Measurements from ENCODE around the gene DUS1L.

DNA sequence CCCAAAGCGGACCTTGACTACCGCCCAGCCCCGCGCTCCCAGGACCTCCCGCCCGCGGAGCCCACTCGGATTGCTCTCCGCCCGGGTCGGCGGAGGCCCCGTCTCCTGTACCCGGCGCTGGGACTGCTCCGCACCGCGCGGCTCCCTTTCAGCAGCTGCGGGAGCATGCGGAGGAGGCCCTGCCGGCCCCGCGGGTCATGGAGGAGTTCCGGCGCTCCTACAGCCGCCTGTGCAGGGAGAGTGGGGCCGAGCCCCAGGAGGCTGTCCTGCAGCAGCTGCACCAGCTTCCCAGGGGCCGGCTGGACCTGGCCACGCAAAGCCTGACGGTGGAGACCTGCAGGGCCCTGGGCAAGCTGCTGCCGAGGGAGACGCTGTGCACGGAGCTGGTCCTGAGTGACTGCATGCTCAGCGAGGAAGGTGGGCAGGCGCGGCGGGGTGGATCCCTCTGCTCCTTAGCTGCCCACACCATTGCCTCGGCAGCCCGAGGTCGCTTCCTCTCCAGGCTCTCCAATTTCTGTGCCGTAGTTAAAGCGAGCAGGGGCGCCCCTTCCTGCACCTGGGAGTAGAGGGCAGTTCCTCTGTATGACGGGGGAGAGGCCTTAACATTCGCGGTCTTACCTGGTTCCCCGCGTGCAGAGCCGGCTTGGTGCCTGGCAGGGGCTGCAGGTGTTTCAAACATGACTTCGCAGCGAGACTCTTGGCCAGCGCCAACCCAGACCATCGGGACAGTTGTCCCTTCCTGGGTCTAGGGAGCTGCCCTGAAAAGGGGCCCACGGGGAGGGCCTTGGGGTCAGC is 42.0 kb downstream of the DUS1L start:
- TF ChIP-seq, protein P1, sequence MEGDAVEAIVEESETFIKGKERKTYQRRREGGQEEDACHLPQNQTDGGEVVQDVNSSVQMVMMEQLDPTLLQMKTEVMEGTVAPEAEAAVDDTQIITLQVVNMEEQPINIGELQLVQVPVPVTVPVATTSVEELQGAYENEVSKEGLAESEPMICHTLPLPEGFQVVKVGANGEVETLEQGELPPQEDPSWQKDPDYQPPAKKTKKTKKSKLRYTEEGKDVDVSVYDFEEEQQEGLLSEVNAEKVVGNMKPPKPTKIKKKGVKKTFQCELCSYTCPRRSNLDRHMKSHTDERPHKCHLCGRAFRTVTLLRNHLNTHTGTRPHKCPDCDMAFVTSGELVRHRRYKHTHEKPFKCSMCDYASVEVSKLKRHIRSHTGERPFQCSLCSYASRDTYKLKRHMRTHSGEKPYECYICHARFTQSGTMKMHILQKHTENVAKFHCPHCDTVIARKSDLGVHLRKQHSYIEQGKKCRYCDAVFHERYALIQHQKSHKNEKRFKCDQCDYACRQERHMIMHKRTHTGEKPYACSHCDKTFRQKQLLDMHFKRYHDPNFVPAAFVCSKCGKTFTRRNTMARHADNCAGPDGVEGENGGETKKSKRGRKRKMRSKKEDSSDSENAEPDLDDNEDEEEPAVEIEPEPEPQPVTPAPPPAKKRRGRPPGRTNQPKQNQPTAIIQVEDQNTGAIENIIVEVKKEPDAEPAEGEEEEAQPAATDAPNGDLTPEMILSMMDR (IDR thresholded peaks at IDR 0.05; ENCODE audit: low read depth, low read length): no peak
- TF ChIP-seq EZH2phosphoT487 (IDR thresholded peaks at IDR 0.05; ENCODE audit: low read depth): no peak
